DOHH2 (cell line): ENCODE data around the gene MECP2.
A peak's percentile ranks its signal among the peaks of the same experiment; 100 is the strongest.

ENCODE experiments used
- H3F3A ChIP-seq: fragments of 200-600 bp; sonication (generic), shearing (Covaris generic); 2 replicates; pipeline ENCODE4 v1.6.0; 2016; ENCODE audit warnings: antibody characterized with exemption, mild to moderate bottlenecking; ENCODE audit not compliant: control insufficient read depth, insufficient read depth
- H3K27ac ChIP-seq: fragments of 200-600 bp; sonication (generic); 2 replicates; pipeline ENCODE4 v1.5.1; 2014; ENCODE audit warnings: low read depth, mild to moderate bottlenecking, low read length, moderate library complexity
- H3K27me3 ChIP-seq: fragments of 200-600 bp; sonication (generic); 2 replicates; pipeline ENCODE4 v1.6.1; 2014; ENCODE audit warnings: mild to moderate bottlenecking, low read length, mixed read lengths; ENCODE audit not compliant: control insufficient read depth
- H3K36me3 ChIP-seq: fragments of 200-600 bp; sonication (generic); 2 replicates; pipeline ENCODE4 v1.6.1; 2014; ENCODE audit warnings: mild to moderate bottlenecking, low read length, moderate library complexity, mixed read lengths; ENCODE audit not compliant: control insufficient read depth
- H3K4me1 ChIP-seq: fragments of 200-600 bp; sonication (generic); 2 replicates; pipeline ENCODE4 v1.6.1; 2014; ENCODE audit warnings: mild to moderate bottlenecking, low read length, mixed read lengths; ENCODE audit not compliant: control insufficient read depth
- H3K4me2 ChIP-seq: fragments of 200-600 bp; sonication (generic); 2 replicates; pipeline ENCODE4 v1.6.0; 2014; ENCODE audit warnings: mild to moderate bottlenecking, low read length, moderate library complexity
- H3K4me3 ChIP-seq: fragments of 200-600 bp; sonication (generic); 2 replicates; pipeline ENCODE4 v1.5.1; 2014; ENCODE audit warnings: mild to moderate bottlenecking, low read length, mixed read lengths
- H3K79me2 ChIP-seq: fragments of 200-600 bp; sonication (generic); 2 replicates; pipeline ENCODE4 v1.6.1; 2014; ENCODE audit warnings: mild to moderate bottlenecking, low read length, mixed read lengths; ENCODE audit not compliant: control insufficient read depth
- H3K9me2 ChIP-seq: fragments of 200-600 bp; sonication (generic); replicated peaks from 2 replicates; pipeline ENCODE4 v1.6.1; 2014; ENCODE audit warnings: mild to moderate bottlenecking, low read length, mixed read lengths; ENCODE audit not compliant: control insufficient read depth
- H3K9me3 ChIP-seq: fragments of 200-600 bp; sonication (generic); 2 replicates; pipeline ENCODE4 v1.6.1; 2014; ENCODE audit warnings: antibody characterized with exemption, low read length, mixed read lengths; ENCODE audit not compliant: control insufficient read depth, insufficient read depth
- H4K20me1 ChIP-seq: fragments of 200-600 bp; sonication (generic); 2 replicates; pipeline ENCODE4 v1.6.0; 2014; ENCODE audit warnings: low read depth, mild to moderate bottlenecking, antibody characterized with exemption, low read length, moderate library complexity; ENCODE audit not compliant: control insufficient read depth, insufficient read depth
- CTCF ChIP-seq: fragments of 200-600 bp; sonication (generic); IDR thresholded peaks from one replicate; pipeline ENCODE4 v1.5.1; 2014; ENCODE audit warnings: antibody characterized with exemption, mild to moderate bottlenecking, low read depth, low read length; ENCODE audit not compliant: poor library complexity, severe bottlenecking
- EZH2phosphoT487 ChIP-seq: fragments of 200-600 bp; sonication (generic); IDR thresholded peaks from 2 replicates; pipeline ENCODE4 v1.6.1; 2017; ENCODE audit warnings: borderline replicate concordance, mild to moderate bottlenecking, antibody characterized with exemption, low read length, moderate library complexity, mixed read lengths

MECP2 gene

GRCh38 chrX:154136627-154137161, 39.2 kb upstream of the MECP2 start:
- Histone ChIP-seq H3K4me3 (peak overlapping the region; percentile 48), H4K20me1 (no peaks in the 10 kb centered on the region), H3K9me3 (no peaks in the 10 kb centered on the region), H3F3A (0 out of 2 replicates have a peak, but pooled peaks cover 3% of the 10 kb centered on the region), H3K36me3 (no peaks in the 10 kb centered on the region), H3K4me1 (peaks cover 13% of the 10 kb centered on the region), H3K9me2 (no peaks in the 10 kb centered on the region), H3K79me2 (no peaks in the 10 kb centered on the region), H3K4me2 (peak overlapping the region; percentile 64), H3K27ac (no peak overlapping the region), H3K27me3 (no peaks in the 10 kb centered on the region)
- peak; percentile 64 for TF ChIP-seq CTCF
- TF ChIP-seq EZH2phosphoT487: no peak

GRCh38 chrX:154135458-154136229, 38.1 kb upstream of the MECP2 start:
- peak overlapping the region; percentile 64 for H3K4me2 ChIP-seq
- no peaks in the 10 kb centered on the region for H3K79me2 ChIP-seq
- H3F3A ChIP-seq: 0 out of 2 replicates have a peak, but pooled peaks cover 3% of the 10 kb centered on the region
- no peaks in the 10 kb centered on the region for H3K27me3 ChIP-seq
- no peaks in the 10 kb centered on the region for H3K36me3 ChIP-seq
- H3K27ac ChIP-seq: peak overlapping the region; percentile 9; the same call in 1 of the 2 replicates
- H3K9me3 ChIP-seq: no peaks in the 10 kb centered on the region
- H3K4me1 ChIP-seq: peaks cover 13% of the 10 kb centered on the region
- TF ChIP-seq EZH2phosphoT487 (no peak), CTCF (no peak)
- H4K20me1 ChIP-seq: no peaks in the 10 kb centered on the region
- H3K4me3 ChIP-seq: peak overlapping the region; percentile 34
- H3K9me2 ChIP-seq: no peaks in the 10 kb centered on the region

GRCh38 chrX:154132366-154132765, 34.8 kb upstream of the MECP2 start:
- Histone ChIP-seq H3K27ac (no peak overlapping the region), H3K79me2 (no peaks in the 10 kb centered on the region), H3K9me2 (no peaks in the 10 kb centered on the region), H3K9me3 (no peaks in the 10 kb centered on the region), H4K20me1 (no peaks in the 10 kb centered on the region), H3K36me3 (no peaks in the 10 kb centered on the region), H3F3A (0 out of 2 replicates have a peak, but pooled peaks cover 3% of the 10 kb centered on the region), H3K4me2 (no peak overlapping the region), H3K4me3 (no peak overlapping the region), H3K4me1 (peaks cover 13% of the 10 kb centered on the region), H3K27me3 (no peaks in the 10 kb centered on the region)
- no peak for TF ChIP-seq EZH2phosphoT487
- no peak for TF ChIP-seq CTCF
